NCI-H1930 (cell line): ENCODE measurements around the gene TMED10.
"Not testable (repeated sequence)": the region's sequence is repeated elsewhere in the genome, so short reads cannot be mapped to it uniquely, and the experiment has no call there.

Source experiments
- DNase-seq, 2 experiments: peaks; one replicate each; lab custom pipeline; 2025; lab: John Stamatoyannopoulos, UW

The TMED10 gene

DNA sequence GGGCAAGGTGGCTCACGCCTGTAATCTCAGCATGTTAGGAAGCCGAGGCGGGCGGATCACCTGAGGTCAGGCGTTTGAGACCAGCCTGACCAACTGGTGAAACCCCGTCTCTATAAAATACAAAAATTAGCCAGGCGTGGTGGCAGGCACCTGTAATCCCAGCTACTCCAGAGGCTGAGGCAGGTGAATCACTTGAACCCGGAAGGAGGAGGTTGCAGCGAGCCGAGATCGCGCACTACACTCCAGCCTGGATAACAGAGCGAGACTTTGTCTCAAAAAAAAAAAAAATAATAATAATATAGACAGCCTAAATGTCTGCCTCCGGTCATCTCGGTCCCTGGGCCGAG is 49.0 kb downstream of the TMED10 start:
- not testable (repeated sequence) for DNase-seq

GRCh38 chr14:75126679-75127473 is 49.5 kb downstream of the TMED10 start, which contains the start of gene NEK9:
TSS of gene NEK9 (minus strand) at chr14:75127048. CDS start at chr14:75126921, 127 bp downstream.
- DNase-seq = peak; percentile 70 to 80

DNA sequence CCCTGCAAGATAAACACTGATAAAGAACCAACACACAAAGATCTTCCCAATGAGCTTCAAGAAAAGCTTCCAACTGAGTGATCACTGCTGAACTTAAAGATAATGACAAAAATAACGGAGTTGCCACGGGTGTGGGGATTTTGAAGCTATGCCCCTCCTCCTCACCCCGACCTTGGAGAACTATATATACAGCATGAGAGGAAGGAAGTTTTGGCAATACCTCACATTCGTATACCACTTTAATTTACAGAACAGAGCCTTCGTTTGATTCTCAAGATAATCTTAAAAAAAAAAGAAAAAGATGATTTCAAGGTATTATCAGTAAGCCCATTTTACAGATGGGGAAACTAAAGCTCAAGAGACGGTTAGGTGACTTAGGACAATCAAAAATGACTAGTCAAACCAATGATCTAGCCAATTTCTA is 50.3 kb downstream of the TMED10 start:
- DNase-seq = no peak

- no peak for DNase-seq
Measured at GRCh38 chr14:75125617-75126016, 50.8 kb downstream of the TMED10 start.

- no peak for DNase-seq
Measured at GRCh38 chr14:75123991-75124390, 52.4 kb downstream of the TMED10 start.

DNA sequence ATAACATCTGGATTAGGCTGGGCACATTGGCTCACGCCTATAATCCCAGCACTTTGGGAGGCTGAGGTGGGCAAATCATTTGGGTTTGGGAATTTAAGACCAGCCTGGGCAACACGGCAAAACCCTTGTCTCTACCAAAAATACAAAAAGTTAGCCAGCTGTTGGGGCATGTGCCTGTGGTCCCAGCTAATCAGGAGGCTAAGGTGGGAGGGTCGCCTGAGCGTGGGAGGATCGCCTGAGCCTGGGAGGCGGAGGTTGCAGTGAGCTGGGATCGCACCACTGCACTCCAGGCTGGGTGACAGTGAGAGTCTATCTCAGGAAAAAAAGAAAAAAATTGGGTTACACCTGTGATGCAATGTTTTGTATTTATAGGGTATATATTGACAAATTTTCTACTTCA is 54.9 kb downstream of the TMED10 start:
- DNase-seq = no peak

- peak in 1 of 2 experiments; percentile 15 for DNase-seq
Measured at GRCh38 chr14:75120541-75121291, 55.7 kb downstream of the TMED10 start.

GRCh38 chr14:75119056-75119455 is 57.4 kb downstream of the TMED10 start:
- no peak for DNase-seq

- no peak for DNase-seq
Measured at GRCh38 chr14:75113932-75114539, 62.4 kb downstream of the TMED10 start.

GRCh38 chr14:75109877-75110276 is 66.5 kb downstream of the TMED10 start:
- DNase-seq = no peak

DNA sequence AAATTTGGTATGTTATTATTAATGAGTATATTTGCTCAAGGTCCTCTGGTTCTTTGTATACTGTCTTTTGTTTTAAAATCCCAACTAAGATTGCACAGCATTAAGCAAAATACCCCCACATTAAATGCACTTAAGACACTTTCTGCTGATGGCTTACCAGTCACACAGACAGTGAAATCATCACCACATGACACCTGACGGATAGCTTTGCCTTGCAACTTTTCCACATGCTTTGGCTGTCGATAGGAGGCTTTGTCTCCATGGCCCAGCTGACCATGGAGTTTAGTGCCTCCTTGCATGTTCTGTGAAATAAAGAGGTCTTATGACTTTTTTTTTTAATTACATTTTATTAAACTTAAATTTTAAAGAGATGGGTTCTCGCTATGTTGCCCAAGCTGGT is 69.2 kb downstream of the TMED10 start:
- DNase-seq = no peak

- DNase-seq = no peak
Measured at GRCh38 chr14:75101491-75101890, 74.9 kb downstream of the TMED10 start.

- no peak for DNase-seq
Measured at GRCh38 chr14:75098682-75099081, 77.7 kb downstream of the TMED10 start.

- no peak for DNase-seq
Measured at GRCh38 chr14:75098212-75098611, 78.2 kb downstream of the TMED10 start.

DNA sequence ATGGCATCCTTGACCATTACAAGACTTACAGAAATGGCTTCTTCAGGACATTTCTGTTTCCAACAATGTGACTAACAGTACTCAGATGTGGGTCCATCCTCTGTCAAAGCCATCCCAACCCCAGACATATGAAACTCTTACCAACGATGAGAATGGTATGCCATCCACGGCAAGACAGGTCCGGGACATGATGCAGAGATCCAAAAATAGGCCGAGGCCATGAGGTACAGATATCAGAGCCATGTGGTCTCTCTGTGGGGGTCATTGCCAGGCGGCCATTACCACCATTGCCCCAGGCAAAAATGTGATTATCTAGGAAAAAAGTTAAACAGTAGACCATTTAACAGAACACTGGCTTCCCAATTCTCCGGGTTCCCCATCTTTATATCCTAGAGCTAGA is 79.5 kb downstream of the TMED10 start:
- no peak for DNase-seq

- DNase-seq = no peak
Measured at GRCh38 chr14:75095690-75096089, 80.7 kb downstream of the TMED10 start.

GRCh38 chr14:75094896-75095295 is 81.5 kb downstream of the TMED10 start:
- DNase-seq = no peak

- no peak for DNase-seq
Measured at GRCh38 chr14:75092698-75093097, 83.7 kb downstream of the TMED10 start.

DNA sequence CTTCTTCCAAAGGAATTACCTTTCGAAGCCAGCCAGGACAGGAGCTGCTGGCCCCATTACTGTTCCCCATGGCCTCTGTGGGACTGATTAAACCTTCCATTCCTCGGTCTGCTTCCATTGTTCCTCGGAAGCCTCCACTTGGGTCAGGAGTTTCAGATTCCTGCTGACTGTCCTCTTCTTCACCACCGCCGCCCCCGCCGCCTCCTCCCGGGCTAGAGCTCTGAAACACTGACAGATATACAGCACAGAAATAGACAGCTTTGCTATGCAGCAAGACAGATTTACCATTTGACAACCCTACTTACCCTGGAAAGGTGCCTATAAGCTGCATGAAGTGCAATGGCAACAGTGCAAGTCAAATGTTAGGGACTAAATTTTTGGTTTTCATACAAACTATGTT is 85.2 kb downstream of the TMED10 start:
- no peak for DNase-seq

DNA sequence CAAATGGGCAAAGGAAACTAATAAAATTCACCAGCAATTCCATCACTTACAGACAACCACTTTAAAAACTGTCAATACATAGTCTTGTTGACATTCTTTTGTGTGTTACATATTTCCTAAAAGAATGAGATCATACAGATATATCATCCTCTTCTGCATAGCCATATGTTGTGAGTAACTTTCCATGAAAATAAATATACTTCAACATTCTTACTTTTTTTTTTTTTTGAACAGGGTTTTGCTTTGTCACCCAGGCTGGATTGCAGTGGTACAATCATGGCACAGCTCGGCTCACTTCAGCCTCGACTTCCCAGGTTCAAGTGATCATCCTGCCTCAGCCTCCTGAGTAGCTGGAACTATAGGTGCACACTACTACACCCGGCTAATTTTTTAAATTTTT is 86.1 kb downstream of the TMED10 start:
- DNase-seq = no peak

GRCh38 chr14:75088566-75089373 is 87.6 kb downstream of the TMED10 start:
- peak in 1 of 2 experiments; percentile 28 for DNase-seq

GRCh38 chr14:75088153-75088552 is 88.3 kb downstream of the TMED10 start:
- no peak for DNase-seq
